ENCODE data around the gene MPP2. TPM values are rescaled to one million over a fixed set of nuclear protein-coding genes. Genes with fewer than 3 reads are reported as not detected.
A peak's percentile ranks its signal among the peaks of the same experiment; 100 is the strongest.

Gene MPP2
- total and polyA plus RNA-seq, 2 of the 13 experiments (the other 11 are each of a cell fraction or from before 2014, with no cell fraction given), result 0.20 to 1.7 TPM

GRCh38 chr17:43912635-43913304, 5.4 kb upstream of the MPP2 start (continued):
- TF ChIP-seq, protein P1, sequence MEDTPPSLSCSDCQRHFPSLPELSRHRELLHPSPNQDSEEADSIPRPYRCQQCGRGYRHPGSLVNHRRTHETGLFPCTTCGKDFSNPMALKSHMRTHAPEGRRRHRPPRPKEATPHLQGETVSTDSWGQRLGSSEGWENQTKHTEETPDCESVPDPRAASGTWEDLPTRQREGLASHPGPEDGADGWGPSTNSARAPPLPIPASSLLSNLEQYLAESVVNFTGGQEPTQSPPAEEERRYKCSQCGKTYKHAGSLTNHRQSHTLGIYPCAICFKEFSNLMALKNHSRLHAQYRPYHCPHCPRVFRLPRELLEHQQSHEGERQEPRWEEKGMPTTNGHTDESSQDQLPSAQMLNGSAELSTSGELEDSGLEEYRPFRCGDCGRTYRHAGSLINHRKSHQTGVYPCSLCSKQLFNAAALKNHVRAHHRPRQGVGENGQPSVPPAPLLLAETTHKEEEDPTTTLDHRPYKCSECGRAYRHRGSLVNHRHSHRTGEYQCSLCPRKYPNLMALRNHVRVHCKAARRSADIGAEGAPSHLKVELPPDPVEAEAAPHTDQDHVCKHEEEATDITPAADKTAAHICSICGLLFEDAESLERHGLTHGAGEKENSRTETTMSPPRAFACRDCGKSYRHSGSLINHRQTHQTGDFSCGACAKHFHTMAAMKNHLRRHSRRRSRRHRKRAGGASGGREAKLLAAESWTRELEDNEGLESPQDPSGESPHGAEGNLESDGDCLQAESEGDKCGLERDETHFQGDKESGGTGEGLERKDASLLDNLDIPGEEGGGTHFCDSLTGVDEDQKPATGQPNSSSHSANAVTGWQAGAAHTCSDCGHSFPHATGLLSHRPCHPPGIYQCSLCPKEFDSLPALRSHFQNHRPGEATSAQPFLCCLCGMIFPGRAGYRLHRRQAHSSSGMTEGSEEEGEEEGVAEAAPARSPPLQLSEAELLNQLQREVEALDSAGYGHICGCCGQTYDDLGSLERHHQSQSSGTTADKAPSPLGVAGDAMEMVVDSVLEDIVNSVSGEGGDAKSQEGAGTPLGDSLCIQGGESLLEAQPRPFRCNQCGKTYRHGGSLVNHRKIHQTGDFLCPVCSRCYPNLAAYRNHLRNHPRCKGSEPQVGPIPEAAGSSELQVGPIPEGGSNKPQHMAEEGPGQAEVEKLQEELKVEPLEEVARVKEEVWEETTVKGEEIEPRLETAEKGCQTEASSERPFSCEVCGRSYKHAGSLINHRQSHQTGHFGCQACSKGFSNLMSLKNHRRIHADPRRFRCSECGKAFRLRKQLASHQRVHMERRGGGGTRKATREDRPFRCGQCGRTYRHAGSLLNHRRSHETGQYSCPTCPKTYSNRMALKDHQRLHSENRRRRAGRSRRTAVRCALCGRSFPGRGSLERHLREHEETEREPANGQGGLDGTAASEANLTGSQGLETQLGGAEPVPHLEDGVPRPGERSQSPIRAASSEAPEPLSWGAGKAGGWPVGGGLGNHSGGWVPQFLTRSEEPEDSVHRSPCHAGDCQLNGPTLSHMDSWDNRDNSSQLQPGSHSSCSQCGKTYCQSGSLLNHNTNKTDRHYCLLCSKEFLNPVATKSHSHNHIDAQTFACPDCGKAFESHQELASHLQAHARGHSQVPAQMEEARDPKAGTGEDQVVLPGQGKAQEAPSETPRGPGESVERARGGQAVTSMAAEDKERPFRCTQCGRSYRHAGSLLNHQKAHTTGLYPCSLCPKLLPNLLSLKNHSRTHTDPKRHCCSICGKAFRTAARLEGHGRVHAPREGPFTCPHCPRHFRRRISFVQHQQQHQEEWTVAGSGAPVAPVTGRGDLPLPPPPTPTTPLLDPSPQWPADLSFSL (CRISPR knock-in tag; IDR thresholded peaks at IDR 0.05), result no peak
- TF ChIP-seq RAD51 (IDR thresholded peaks at IDR 0.05; ENCODE audit: borderline replicate concordance), result peak; percentile 40; the same call in 1 of the 2 replicates
- TF ChIP-seq TFDP2 (CRISPR knock-in tag; IDR thresholded peaks at IDR 0.05), result no peak
- no peak for TF ChIP-seq ZBTB7A (CRISPR knock-in tag; IDR thresholded peaks at IDR 0.05)
- TF ChIP-seq CAMTA2 (CRISPR knock-in tag; IDR thresholded peaks at IDR 0.05; ENCODE audit: borderline replicate concordance), result no peak
- peak; percentile 58; the same call in 1 of the 2 replicates for TF ChIP-seq LCORL (IDR thresholded peaks at IDR 0.05)
- TF ChIP-seq LCORL (CRISPR knock-in tag; IDR thresholded peaks at IDR 0.05), result no peak
- no peak for TF ChIP-seq ZNF816 (CRISPR knock-in tag; IDR thresholded peaks at IDR 0.05; ENCODE audit: borderline replicate concordance)
- TF ChIP-seq KDM5A (IDR thresholded peaks at IDR 0.05; ENCODE audit: borderline replicate concordance, low read length), result no peak

Data from HepG2 (cell line).